H9 (cell line): ENCODE data around the gene SMIM9. TPM values are rescaled to one million over a fixed set of nuclear protein-coding genes. Genes with fewer than 3 reads are reported as not detected.

Source experiments
- DNase-seq: peaks from one replicate; pipeline ENCODE4 v3.0.0-alpha.2; 2017
- H2AFZ ChIP-seq: one replicate; pipeline ENCODE4 v1.6.1; 2013; ENCODE audit warnings: mild to moderate bottlenecking, low read length, control low read depth, moderate library complexity
- H2AK5ac ChIP-seq: 2 replicates; pipeline ENCODE4 v1.6.1; 2013; ENCODE audit warnings: low read length, control low read depth, mixed read lengths; ENCODE audit not compliant: insufficient read length
- H2BK120ac ChIP-seq: one replicate; pipeline ENCODE4 v1.6.1; 2013; ENCODE audit warnings: low read depth, mild to moderate bottlenecking, low read length, control low read depth, inconsistent platforms; ENCODE audit not compliant: poor library complexity, severe bottlenecking
- H2BK12ac ChIP-seq: 2 replicates; pipeline ENCODE4 v1.6.1; 2013; ENCODE audit warnings: low read length, control low read depth, mixed read lengths, low read depth; ENCODE audit not compliant: insufficient read length
- H2BK15ac ChIP-seq: 2 replicates; pipeline ENCODE4 v1.6.1; 2013; ENCODE audit warnings: low read depth, low read length, control low read depth
- H2BK20ac ChIP-seq: one replicate; pipeline ENCODE4 v1.6.1; 2013; ENCODE audit warnings: low read depth, mild to moderate bottlenecking, low read length, control low read depth, inconsistent platforms; ENCODE audit not compliant: poor library complexity, severe bottlenecking
- H2BK5ac ChIP-seq: 2 replicates; pipeline ENCODE4 v1.6.1; 2013; ENCODE audit warnings: low read length, control low read depth, mixed read lengths; ENCODE audit not compliant: insufficient read length
- H3K14ac ChIP-seq: 2 replicates; pipeline ENCODE4 v1.6.1; 2013; ENCODE audit warnings: low read length, control low read depth; ENCODE audit not compliant: insufficient read depth
- H3K18ac ChIP-seq: 2 replicates; pipeline ENCODE4 v1.6.1; 2013; ENCODE audit warnings: low read depth, mild to moderate bottlenecking, mixed read lengths, low read length, control low read depth; ENCODE audit not compliant: insufficient read length
- H3K23ac ChIP-seq: 2 replicates; pipeline ENCODE4 v1.6.1; 2013; ENCODE audit warnings: low read length, control low read depth, mixed read lengths, low read depth; ENCODE audit not compliant: insufficient read length
- H3K23me2 ChIP-seq: 2 replicates; pipeline ENCODE4 v1.6.1; 2013; ENCODE audit warnings: low read depth, mild to moderate bottlenecking, mixed read lengths, low read length, control low read depth; ENCODE audit not compliant: insufficient read length, poor library complexity, severe bottlenecking
- H3K27ac ChIP-seq: 2 replicates; pipeline ENCODE4 v1.5.1; 2013; ENCODE audit warnings: low read length, control low read depth, mixed read lengths, low read depth; ENCODE audit not compliant: insufficient read length
- H3K27me3 ChIP-seq: 2 replicates; pipeline ENCODE4 v1.6.1; 2013; ENCODE audit warnings: low read length, control low read depth, inconsistent platforms; ENCODE audit not compliant: insufficient read depth
- H3K4ac ChIP-seq: 2 replicates; pipeline ENCODE4 v1.6.1; 2013; ENCODE audit warnings: low read depth, mild to moderate bottlenecking, control low read depth, inconsistent platforms, low read length, moderate library complexity
- H3K4me1 ChIP-seq: 2 replicates; pipeline ENCODE4 v1.6.1; 2013; ENCODE audit warnings: low read length, control low read depth, inconsistent platforms; ENCODE audit not compliant: insufficient read depth
- H3K4me2 ChIP-seq: 2 replicates; pipeline ENCODE4 v1.6.1; 2013; ENCODE audit warnings: low read length, control low read depth, mixed read lengths; ENCODE audit not compliant: insufficient read length, insufficient read depth
- H3K56ac ChIP-seq: 2 replicates; pipeline ENCODE4 v1.6.1; 2013; ENCODE audit warnings: low read depth, mild to moderate bottlenecking, mixed read lengths, low read length, control low read depth; ENCODE audit not compliant: insufficient read length
- H3K79me1 ChIP-seq: 2 replicates; pipeline ENCODE4 v1.6.1; 2013; ENCODE audit warnings: low read depth, mild to moderate bottlenecking, moderate library complexity, low read length, control low read depth, inconsistent platforms; ENCODE audit not compliant: insufficient read depth, poor library complexity, severe bottlenecking
- H3K79me2 ChIP-seq: 2 replicates; pipeline ENCODE4 v1.6.1; 2013; ENCODE audit warnings: low read length, control low read depth, inconsistent platforms; ENCODE audit not compliant: insufficient read depth
- H3K9ac ChIP-seq: 2 replicates; pipeline ENCODE4 v1.6.1; 2013; ENCODE audit warnings: low read length, control low read depth, mixed read lengths; ENCODE audit not compliant: insufficient read length; ENCODE audit errors: extremely low read depth
- H3K9me3 ChIP-seq: one replicate; pipeline ENCODE4 v1.6.1; 2013; ENCODE audit warnings: low read depth, low read length, inconsistent platforms; ENCODE audit not compliant: control insufficient read depth
- H3T11ph ChIP-seq: one replicate; pipeline ENCODE4 v1.6.1; 2013; ENCODE audit warnings: mild to moderate bottlenecking, low read length, control low read depth, inconsistent platforms
- H4K20me1 ChIP-seq: one replicate; pipeline ENCODE4 v1.6.1; 2013; ENCODE audit not compliant: control insufficient read depth, insufficient read length, insufficient read depth
- H4K5ac ChIP-seq: 2 replicates; pipeline ENCODE4 v1.6.1; 2013; ENCODE audit warnings: low read depth, mild to moderate bottlenecking, mixed read lengths, low read length, control low read depth; ENCODE audit not compliant: insufficient read length
- H4K8ac ChIP-seq: replicated peaks from 2 replicates; pipeline ENCODE4 v1.6.1; 2013; ENCODE audit warnings: low read length, control low read depth, mixed read lengths, low read depth; ENCODE audit not compliant: insufficient read length
- H4K91ac ChIP-seq: 2 replicates; pipeline ENCODE4 v1.6.1; 2013; ENCODE audit warnings: low read depth, mild to moderate bottlenecking, moderate library complexity, mixed read lengths, low read length, control low read depth; ENCODE audit not compliant: insufficient read length
- H3K27ac Mint-ChIP-seq, 3 experiments: 2 replicates in 2 of 3; 3 replicates in 1 of 3; pipeline ENCODE4 v1.8.0; 2020 to 2021; ENCODE audit warnings: mixed read lengths in 3 of 3, mild to moderate bottlenecking in 1 of 3, moderate library complexity in 1 of 3
- H3K27me3 Mint-ChIP-seq: 2 replicates; pipeline ENCODE4 v1.8.0; 2021; ENCODE audit warnings: low read depth, mild to moderate bottlenecking, moderate library complexity, mixed read lengths
- H3K36me3 Mint-ChIP-seq, 3 experiments: 2 replicates in 2 of 3; 3 replicates in 1 of 3; pipeline ENCODE4 v1.8.0; 2020 to 2021; ENCODE audit warnings: low read depth in 3 of 3, mixed read lengths in 3 of 3; ENCODE audit not compliant: insufficient read depth in 1 of 3
- H3K4me1 Mint-ChIP-seq, 2 experiments: 2 replicates each; pipeline ENCODE4 v1.8.0; 2020; ENCODE audit warnings: mixed read lengths in 2 of 2
- H3K4me3 Mint-ChIP-seq, 2 experiments: 2 replicates in 1 of 2; 3 replicates in 1 of 2; pipeline ENCODE4 v1.8.0; 2020 to 2021; ENCODE audit warnings: mild to moderate bottlenecking in 2 of 2, mixed read lengths in 2 of 2, moderate library complexity in 1 of 2
- H3K9me3 Mint-ChIP-seq, 2 experiments: 2 replicates in 1 of 2; 3 replicates in 1 of 2; pipeline ENCODE4 v1.8.0; 2020; ENCODE audit warnings: mild to moderate bottlenecking in 2 of 2, mixed read lengths in 2 of 2, moderate library complexity in 1 of 2
- CTCF ChIP-seq: fragments of 200-600 bp; sonication (generic); conservative IDR thresholded peaks from 3 replicates; pipeline ENCODE4 v1.8.0; 2021; ENCODE audit warnings: antibody characterized with exemption, mild to moderate bottlenecking
- WGBS: extraction: QIAGEN DNeasy Blood & Tissue Kit; methylation state at CpG from one replicate; pipeline ENCODE4 v1.1.7; 2013; ENCODE audit warnings: missing lambda C conversion rate, low lambda C conversion rate, mixed read lengths; ENCODE audit not compliant: insufficient read length; ENCODE audit errors: extremely low coverage; 5-methylcytosine and 5-hydroxymethylcytosine counted together
- total RNA-seq: library from RNA; stranded (reverse); gene quantifications from 2 replicates; pipeline ENCODE4 v1.2.1, GENCODE V29; 2021

The SMIM9 gene
- total RNA-seq, 1 experiment from 2014 or later, result not detected

DNA sequence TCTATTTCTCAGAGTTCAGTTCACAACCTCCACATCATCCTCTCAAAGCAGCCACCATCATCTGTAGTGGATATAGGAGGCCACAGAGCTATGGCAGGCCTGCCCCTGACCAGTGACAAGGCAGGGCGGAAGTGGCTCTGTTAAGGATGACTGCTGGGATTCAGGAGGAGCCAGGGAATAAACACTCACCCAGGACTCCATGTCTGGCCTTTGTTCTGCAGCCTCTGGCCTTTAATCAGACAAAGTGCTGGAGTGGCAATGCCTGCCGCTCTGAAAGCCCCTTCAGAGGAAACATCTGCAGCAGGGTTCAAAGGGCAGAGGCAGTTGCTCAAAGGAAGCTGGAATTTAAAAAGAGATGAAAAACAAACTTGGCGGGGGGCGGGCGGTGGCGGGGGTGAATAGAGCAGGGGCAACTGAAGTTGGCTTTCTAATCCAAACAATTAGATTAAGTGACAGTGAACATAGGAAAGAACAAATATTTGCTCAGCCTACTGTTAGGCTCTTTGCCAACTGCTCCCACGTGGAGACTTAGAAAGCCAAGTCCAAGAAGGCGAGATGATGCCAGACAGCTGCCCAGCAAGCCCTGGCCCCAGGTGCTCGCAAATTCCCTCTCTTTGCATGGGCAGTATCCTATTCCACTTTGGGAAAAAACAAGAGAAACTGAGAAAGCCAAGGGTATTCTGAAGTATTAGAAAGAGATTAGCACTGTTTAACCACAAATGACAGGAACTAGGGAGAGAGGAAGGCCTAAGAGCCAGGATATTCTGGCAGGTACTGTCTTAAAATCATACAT lies 34.7 kb downstream of the SMIM9 start:
- H3K4me1 Mint-ChIP-seq, result peaks cover 17 to 31% of the 10 kb centered on the region in 2 experiments
- Histone ChIP-seq H3K23me2 (no peaks in the 10 kb centered on the region), H2AFZ (no peak overlapping the region), H4K8ac (no peak overlapping the region), H3K9me3 (peaks cover 30% of the 10 kb centered on the region), H3T11ph (no peak overlapping the region), H2BK120ac (no peak overlapping the region), H3K79me2 (no peaks in the 10 kb centered on the region), H3K4ac (no peak overlapping the region), H2BK5ac (no peak overlapping the region), H3K27me3 (peaks cover 5% of the 10 kb centered on the region; the same call in 1 of the 2 replicates), H4K5ac (no peak overlapping the region), H4K91ac (no peak overlapping the region), H3K23ac (no peak overlapping the region), H2BK20ac (no peak overlapping the region), H2BK12ac (no peak overlapping the region), H2BK15ac (no peak overlapping the region), H3K79me1 (no peaks in the 10 kb centered on the region), H3K14ac (no peak overlapping the region), H3K56ac (no peak overlapping the region), H3K18ac (no peak overlapping the region), H2AK5ac (no peak overlapping the region), H3K4me1 (no peaks in the 10 kb centered on the region; the same call in 1 of the 2 replicates), H4K20me1 (no peaks in the 10 kb centered on the region), H3K27ac (no peak overlapping the region), H3K9ac (no peak overlapping the region), H3K4me2 (no peak overlapping the region)
- peaks cover 71 to 72% of the 10 kb centered on the region in 2 experiments for H3K9me3 Mint-ChIP-seq
- no peak for TF ChIP-seq CTCF
- peaks cover 0 to 3% (median 0%) of the 10 kb centered on the region in 3 experiments; a peak in 5 of 7 replicates for H3K36me3 Mint-ChIP-seq
- 0 out of 5 replicates have a peak overlapping the region, but pooled peaks of 1 of the 2 experiments have one; percentile 22 for H3K4me3 Mint-ChIP-seq
- peaks cover 27% of the 10 kb centered on the region for H3K27me3 Mint-ChIP-seq
- no CpG with 5 or more reads among the region's 9 CpGs for WGBS
- no peak for DNase-seq
- H3K27ac Mint-ChIP-seq, result no peak overlapping the region
